A375 (cell line): ENCODE results near the gene GGTLC1. TPM values are rescaled to one million over a fixed set of nuclear protein-coding genes. Genes with fewer than 3 reads are reported as not detected.

Source experiments
- small RNA-seq: library from RNA; depleted of rRNA; stranded (forward); fragments of <200 nt; gene quantifications from one replicate; pipeline ENCODE3, GENCODE V24; 2014
- total RNA-seq: library from RNA; depleted of rRNA; stranded (reverse); fragments of >200 nt; shearing (Covaris generic); gene quantifications from 2 replicates; pipeline ENCODE4 v1.2.3, GENCODE V29; 2014; rRNA removed

GGTLC1 gene
- total RNA-seq: not detected in 2 replicates

GRCh38 chr20:23988561-23988960 is at the start of gene GGTLC1:
TSS of gene GGTLC1 (minus strand) at chr20:23988779. CDS start at chr20:23986611, 2,168 bp downstream.

Small RNA genes within 50 kb of the gene (small RNA-seq; reads per million reads assigned to genes)
- not detected for gene AL133466.1

Other genes starting within 250 kb of the GGTLC1 start
- not detected in 2 replicates for gene CST1, start 237.8 kb downstream of the GGTLC1 start, total RNA-seq
- gene CST2, start 162.1 kb downstream of the GGTLC1 start, total RNA-seq: 1.9 TPM in 1 of 2 replicates, not detected in the other
- gene CST5, start 109.0 kb downstream of the GGTLC1 start, total RNA-seq: not detected in 2 replicates